HG02588 (cell line): ENCODE data around the gene MBNL3.

Experiments
- ATAC-seq: cut with Tn5 transposase; IDR thresholded peaks from one replicate; pipeline ENCODE4 v1.9.1; 2021; ENCODE audit warnings: mild to moderate bottlenecking, moderate library complexity; ENCODE audit not compliant: unreplicated experiment

MBNL3 gene

GRCh38 chrX:132423323-132423722, 65.5 kb downstream of the MBNL3 start:
- ATAC-seq = no peak

- no peak for ATAC-seq
These were observed 73.8 kb downstream of the MBNL3 start for GRCh38 chrX:132415012-132415411.

GRCh38 chrX:132414404-132414803, 74.4 kb downstream of the MBNL3 start:
- ATAC-seq = no peak

- ATAC-seq = no peak
These were observed 75.4 kb downstream of the MBNL3 start for GRCh38 chrX:132413459-132413858.

- no peak for ATAC-seq
These were observed 76.6 kb downstream of the MBNL3 start for GRCh38 chrX:132412208-132412607.

GRCh38 chrX:132411310-132411977, 77.4 kb downstream of the MBNL3 start:
- no peak for ATAC-seq

- no peak for ATAC-seq
These were observed 78.9 kb downstream of the MBNL3 start for GRCh38 chrX:132409780-132410556.

GRCh38 chrX:132407691-132408090, 81.1 kb downstream of the MBNL3 start:
- no peak for ATAC-seq

GRCh38 chrX:132406106-132406505, 82.7 kb downstream of the MBNL3 start:
- ATAC-seq = no peak

- no peak for ATAC-seq
These were observed 84.6 kb downstream of the MBNL3 start for GRCh38 chrX:132404266-132404665.

- ATAC-seq = no peak
These were observed 86.9 kb downstream of the MBNL3 start for GRCh38 chrX:132401935-132402334.

GRCh38 chrX:132400706-132401105, 88.1 kb downstream of the MBNL3 start:
- no peak for ATAC-seq

- ATAC-seq = no peak
These were observed 93.2 kb downstream of the MBNL3 start for GRCh38 chrX:132395645-132396044.

GRCh38 chrX:132395026-132395425, 93.8 kb downstream of the MBNL3 start:
- ATAC-seq = no peak

GRCh38 chrX:132394591-132394990, 94.2 kb downstream of the MBNL3 start:
- no peak for ATAC-seq

GRCh38 chrX:132393992-132394391, 94.8 kb downstream of the MBNL3 start:
- ATAC-seq = no peak

GRCh38 chrX:132393485-132393884, 95.4 kb downstream of the MBNL3 start:
- ATAC-seq = no peak

- ATAC-seq = no peak
These were observed 95.8 kb downstream of the MBNL3 start for GRCh38 chrX:132393085-132393484.

GRCh38 chrX:132390792-132391191, 98.0 kb downstream of the MBNL3 start:
- no peak for ATAC-seq

GRCh38 chrX:132389480-132389879, 99.4 kb downstream of the MBNL3 start:
- no peak for ATAC-seq

- no peak for ATAC-seq
These were observed 100.5 kb downstream of the MBNL3 start for GRCh38 chrX:132388371-132388770.

GRCh38 chrX:132384301-132384700, 104.5 kb downstream of the MBNL3 start:
- no peak for ATAC-seq
